Activated CD8-positive, alpha-beta memory T cell treated with anti-CD3 and anti-CD28 coated beads for 1 hour (primary cell): ENCODE data around the gene EBF3.
"Not testable (repeated sequence)": the region's sequence is repeated elsewhere in the genome, so short reads cannot be mapped to it uniquely, and the experiment has no call there.

Experiments
- DNase-seq, 2 donors: peaks; one replicate each; pipeline ENCODE4 v3.0.0-alpha.2; 2020; ENCODE audit warnings: low read depth in 1 of 2; ENCODE audit errors: extremely low read depth in 1 of 2

The EBF3 gene

DNA sequence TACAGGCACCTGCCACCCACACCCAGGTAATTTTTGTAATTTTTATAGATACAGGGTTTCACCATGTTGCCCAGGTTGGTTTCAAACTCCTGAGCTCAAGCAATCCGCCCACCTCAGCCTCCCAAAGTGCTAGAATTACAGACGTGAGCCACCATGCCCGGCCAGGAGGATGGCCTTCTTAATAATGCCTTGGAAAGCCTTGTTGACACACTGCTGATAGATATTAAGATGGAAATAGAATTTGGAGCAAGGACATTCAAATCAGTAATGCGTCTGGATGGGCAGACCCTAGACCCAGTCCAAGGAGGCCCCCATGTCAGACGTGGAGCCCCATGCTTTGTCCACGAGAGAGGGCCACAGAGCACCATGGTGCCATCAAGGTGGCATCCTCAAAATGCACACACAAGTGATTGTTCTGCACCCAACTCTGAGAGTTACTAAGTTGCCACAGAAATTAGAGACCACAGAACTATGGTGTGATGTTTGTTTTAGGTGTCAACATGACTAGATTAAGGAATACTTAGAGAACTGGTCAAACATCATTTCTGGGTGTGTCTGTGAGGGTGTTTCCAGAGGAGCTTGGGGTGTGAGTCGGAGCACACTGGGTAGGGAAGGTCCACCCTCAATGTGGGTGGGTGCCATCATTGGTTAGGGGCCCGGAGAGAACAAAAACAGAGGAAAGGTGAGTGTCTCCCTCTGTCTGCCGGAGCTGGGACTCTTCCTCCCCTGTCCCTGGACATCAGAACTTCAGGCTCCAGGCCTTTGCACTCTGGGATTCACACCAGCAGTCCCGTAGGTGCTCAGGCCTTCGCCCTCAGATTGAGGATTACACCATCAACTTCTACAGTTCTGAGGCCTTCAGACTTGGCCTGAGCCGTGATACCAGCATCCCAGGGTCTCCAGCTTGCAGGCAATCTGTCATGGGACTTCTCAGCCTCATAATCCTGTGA is 34.5 kb downstream of the EBF3 start:
- DNase-seq, result no peak

DNA sequence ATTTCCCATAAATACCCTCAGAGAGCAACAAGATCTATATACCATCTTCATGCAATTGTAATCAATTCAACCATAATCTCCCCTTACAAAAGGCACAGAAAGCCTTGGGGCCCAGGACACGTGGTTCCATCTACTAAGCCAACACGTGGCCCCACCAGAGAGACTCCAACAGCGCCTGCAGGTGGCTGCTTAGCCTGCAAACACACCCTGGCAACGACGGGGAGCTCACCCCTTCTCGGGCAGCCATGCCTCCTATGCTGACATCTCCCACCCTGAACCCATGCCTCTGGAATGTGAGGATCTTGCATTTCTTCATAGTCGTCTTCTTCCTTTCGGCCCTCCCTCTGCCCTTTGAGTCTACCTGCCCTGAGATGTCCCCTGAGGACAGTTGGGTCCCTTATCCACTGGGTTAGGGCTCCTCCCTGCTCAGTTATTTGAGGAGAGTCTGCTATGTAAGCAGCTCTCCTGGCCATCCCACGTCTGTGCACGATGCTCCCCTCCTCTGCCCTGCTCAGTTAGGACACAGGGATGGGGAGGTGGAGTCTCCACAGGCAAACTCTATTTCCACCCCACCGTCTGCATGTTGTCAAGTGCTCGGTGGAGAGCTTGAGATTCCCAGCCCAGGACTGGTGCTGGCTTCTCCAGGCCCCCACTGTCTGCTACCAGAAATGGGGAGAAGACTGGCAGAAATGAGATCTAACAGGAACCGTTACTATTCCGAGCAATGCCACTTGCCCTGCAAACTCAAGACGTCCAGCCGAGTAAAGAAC is 36.5 kb downstream of the EBF3 start:
- no peak for DNase-seq

DNA sequence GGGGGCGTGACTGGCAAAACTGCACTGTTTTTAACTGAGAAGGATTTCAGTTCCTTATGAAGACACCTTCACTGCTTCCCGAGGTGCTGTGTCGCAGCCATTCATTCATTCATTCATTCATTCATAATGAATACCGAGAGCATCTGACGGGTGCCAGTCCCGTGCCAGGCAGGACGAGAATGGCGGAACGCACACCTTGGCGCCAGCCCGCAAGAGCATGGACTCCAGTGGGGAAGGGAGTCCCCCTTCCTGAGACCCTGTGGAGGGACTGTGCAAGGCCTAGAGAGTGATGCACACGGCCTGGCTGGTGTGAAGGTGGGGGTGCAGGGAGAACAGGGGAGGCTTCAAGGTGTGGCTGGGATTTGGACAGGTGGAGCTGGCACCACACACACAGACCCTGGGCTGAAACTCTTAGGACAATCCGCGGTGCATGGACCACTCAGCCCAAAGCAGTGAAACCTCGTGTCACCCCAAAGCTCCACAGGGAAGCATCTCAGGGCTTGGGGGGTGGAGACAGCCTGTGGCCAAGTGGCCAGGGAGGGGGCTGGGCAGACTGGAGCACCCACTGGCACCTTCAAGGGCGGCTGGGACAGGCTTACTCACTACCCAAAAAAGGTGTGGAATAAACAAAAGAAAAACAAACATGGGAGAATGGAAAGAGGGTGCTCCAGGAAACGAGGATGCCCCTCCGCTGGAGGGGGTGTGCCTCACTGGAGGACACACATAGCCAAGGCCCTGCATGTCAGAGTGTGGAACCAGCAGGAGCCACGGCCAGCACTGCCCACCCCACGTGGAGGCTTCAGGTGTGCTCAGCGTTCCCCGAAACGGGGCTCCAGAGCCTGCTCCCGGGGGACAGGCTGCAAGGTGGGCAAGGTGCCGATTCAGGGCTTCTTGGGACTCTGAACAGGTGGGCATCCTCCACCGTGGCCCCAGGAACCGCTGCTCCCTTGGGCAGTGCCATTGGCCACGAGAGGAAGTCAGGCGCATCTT is 37.7 kb downstream of the EBF3 start:
- no peak for DNase-seq

DNA sequence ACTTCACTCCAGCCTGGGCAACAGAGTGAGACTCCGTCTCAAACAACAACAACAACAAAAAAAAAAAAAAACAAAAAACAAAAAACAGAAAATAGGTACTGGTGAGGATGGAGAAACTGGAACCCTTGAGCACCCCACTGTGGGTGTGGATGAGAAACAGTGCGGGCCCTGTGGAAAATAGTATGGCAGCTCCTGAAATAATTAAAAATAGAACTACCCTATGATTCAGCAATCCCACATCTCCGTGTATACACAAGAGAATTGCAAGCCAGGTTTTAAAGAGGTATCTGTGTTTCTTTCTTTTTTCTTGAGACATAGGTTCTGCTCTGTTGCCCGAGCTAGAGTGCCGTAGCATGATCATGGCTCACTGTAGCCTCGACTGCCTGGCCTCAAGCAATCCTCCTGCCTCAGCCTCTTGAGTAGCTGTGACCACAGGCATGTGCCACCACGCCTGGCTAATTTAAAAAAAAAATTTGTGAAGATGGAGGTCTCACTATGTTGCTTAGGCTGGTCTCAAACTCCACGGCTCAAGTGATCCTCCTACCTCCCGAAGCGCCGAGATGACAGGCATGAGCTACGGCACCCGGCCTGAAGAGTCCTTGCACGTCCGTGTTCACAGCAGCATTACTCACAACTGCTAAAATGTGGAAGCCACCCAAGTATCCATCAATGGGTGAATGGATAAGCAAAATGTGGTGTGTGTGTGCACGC is 39.5 kb downstream of the EBF3 start:
- DNase-seq, result no peak

DNA sequence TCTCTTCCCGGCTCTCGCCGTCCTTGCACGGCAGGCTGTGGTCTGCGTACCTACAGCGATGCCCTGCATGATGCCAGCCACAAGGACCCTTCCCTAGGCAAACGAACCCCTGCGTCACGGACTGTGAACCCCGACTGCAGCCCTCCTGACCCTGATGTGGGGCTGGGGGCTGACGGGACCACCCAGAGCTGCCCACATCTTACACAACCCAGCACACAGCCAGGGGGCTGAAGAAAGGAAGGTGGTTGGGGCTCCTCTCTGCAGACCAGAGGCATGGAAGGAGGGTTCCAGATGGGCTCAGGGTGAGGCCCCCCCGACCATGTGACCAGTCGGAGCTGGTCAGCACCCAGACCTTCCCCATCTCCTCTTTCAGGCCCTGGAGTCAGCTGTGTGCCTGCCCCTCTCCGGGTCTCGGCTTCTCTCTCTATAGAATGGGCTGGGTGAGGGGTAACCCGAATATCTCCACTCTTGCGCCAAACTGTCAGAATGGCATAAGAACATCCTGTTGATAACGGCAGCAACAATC is 41.4 kb downstream of the EBF3 start:
- DNase-seq, result no peak

DNA sequence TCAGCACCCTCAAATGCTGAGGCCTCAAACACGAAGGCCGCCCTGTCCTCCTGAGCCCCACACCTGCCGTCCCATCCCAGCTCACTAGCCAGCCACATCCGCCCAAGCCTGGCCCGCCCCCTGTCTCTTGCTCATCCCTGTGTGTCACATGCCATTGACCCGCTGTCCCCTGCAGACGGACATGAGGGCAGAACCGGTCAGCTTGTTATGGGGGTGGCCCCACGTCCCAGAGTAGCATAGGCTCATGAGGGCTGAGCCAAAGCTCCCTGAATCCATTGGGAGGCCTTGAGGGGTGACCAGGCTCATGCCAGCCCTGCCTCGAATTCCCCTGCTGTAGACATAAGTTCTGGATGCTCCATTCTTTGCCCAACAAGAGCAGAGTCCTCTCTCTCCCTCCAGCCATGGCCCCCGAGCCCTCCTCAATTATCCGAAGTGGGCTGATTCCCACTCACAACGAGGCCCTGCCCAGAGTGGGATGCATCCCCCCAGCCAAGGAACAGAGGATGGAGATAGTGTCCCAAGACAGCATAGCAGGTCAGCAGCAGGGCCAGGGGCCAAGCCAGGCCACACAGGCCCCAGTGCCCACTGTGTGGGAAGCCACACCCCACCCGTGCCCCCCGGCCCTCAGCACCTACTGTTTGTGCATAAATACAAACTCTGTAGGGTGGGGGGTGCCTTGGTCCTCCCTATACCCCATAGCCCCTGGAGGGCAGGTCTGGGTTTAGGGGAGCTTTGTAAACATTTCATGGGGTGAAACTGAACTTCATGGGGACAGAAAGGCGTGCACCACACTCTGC is 42.1 kb downstream of the EBF3 start:
- DNase-seq, result no peak

DNA sequence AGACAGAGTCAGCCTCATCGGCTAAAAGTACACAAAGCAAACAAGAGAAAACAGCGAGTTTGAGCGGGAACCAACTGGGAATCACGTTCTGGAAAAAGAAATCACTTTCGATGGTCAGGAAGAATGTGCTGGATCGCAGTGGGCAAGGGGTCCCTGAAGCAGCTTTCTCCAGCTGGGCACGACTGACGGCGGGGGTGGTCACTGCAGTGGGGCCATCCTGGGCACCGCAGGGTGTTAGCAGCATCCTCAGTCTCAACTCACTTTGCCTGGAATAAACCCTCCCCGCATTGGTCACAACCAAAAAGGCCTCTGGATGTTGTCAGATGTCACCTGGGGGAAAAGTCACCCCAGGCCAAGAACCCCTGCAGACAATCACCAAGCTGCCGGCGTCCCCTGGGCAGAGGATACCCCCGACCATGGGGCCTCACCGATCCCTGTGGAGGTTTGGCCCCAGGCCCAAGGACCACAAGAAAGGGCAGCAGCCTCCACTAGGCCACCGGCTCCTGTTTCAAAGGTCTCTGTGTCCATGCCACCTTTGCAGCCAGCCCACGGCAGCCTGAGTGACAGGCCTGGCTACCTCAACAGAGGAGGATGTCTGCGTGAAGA is 42.9 kb downstream of the EBF3 start:
- no peak for DNase-seq

DNA sequence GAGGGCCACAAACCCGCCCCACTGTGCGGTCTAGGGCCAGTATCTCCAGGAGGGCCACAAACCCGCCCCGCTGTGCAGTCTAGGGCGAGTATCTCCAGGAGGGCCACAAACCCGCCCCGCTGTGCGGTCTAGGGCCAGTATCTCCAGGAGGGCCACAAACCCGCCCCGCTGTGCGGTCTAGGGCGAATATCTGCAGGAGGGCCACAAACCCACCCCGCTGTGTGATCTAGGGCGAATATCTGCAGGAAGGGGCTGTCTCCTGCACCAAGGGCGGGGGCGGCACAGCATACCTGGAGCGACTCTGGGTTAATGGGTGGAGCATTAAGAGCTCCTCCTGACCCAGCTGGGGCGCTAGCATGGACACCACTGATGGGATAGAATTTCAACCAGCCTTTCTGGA is 43.9 kb downstream of the EBF3 start:
- DNase-seq, result not testable (repeated sequence)

DNA sequence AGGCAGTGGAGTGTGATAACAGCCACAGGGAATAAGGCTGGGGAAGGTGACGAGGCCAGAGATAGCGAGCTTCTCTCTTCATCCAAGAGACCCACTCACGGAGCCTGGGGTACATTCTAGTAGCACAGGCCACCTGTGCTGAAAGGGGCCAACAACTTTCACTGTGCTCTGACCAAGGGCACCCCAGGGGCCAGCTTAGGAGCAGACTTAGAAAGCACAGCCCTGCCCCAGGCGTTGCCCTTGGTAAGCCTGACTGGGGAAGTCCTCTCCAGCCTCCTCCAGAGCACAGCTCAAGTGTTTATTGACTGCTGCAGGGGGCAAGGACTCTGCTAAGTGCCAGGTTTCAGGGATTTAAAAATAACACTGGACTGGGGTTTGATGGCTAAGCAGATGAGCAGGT is 44.7 kb downstream of the EBF3 start:
- DNase-seq, result no peak

DNA sequence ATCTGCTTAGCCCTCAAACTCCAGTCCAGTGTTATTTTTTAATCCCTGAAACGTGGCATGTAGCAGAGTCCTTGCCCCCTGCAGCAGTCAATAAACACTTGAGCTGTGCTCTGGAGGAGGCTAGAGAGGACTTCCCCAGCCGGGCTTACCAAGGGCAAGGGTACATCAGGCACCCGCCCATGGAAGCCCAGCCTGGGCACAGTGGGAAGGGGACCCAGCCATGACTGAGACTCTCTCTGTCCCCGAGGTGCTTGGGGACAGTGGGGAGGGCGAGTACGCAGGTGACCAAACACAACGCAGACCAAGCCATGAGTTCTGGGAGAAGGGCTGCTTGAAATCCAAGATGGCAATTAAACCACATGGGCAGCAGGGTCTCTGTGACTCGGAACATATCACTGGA is 45.2 kb downstream of the EBF3 start:
- no peak for DNase-seq

DNA sequence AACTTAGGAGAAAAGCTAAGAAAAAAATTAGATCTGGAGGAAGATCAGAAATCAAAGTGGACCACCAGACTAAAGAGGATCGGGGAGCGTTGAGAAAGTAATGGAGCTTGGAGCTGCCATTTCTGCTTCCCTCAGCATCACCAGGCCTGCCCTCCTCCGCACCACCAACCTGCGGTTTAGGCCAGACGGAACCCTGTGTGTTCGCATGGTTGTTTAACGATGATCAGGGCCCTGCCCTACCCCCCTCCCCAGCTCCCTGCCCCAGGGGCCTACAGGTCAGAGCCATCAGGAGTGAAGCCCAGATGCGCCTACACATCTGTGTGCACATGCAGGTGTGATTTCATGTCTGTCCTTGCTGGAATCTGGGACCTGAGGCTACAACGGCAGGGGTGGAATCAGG is 45.7 kb downstream of the EBF3 start:
- DNase-seq, result no peak

DNA sequence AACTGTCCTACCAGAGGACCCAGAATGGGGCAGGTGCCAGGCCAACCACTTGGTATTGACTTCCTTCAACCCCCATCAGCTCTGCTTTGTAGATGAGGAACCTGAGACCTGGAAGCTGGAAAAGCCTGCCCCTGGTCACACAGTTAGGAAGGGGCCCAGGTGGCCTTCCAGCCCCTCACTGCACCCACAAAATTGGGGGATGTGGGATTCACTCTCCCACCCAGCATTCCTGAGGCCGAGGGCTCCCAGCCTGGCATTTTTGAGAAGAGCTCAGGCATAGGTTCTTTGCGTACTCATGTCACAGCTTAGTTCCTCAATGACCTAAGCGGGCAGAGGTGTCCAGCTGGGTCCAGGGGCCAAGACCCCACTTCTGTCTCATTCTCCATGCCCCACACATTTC is 46.1 kb downstream of the EBF3 start:
- no peak for DNase-seq

DNA sequence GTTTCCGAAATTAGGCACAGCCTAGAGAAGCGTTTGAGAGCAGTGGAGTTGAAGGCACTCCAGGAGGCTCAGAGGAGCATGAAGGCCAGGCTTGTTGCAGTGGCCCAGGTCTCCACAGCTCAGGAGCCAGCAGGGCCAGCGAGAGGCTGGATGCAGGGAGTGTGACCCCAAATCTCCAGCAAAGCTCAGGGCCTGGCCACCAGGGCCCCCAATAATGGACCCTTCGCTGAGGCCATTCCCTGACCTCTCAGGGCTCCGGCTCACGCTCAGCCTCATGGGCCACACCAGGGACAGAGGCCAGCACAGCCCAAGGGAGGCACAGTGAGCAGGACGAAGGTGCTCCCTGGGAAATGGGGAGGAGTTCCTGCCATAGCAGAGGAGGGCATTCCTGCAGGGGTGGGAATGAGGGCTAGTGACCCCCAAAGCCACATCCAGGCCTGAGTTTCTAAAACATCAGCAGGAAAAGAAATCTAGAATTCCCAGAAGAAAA is 47.5 kb downstream of the EBF3 start:
- no peak for DNase-seq

DNA sequence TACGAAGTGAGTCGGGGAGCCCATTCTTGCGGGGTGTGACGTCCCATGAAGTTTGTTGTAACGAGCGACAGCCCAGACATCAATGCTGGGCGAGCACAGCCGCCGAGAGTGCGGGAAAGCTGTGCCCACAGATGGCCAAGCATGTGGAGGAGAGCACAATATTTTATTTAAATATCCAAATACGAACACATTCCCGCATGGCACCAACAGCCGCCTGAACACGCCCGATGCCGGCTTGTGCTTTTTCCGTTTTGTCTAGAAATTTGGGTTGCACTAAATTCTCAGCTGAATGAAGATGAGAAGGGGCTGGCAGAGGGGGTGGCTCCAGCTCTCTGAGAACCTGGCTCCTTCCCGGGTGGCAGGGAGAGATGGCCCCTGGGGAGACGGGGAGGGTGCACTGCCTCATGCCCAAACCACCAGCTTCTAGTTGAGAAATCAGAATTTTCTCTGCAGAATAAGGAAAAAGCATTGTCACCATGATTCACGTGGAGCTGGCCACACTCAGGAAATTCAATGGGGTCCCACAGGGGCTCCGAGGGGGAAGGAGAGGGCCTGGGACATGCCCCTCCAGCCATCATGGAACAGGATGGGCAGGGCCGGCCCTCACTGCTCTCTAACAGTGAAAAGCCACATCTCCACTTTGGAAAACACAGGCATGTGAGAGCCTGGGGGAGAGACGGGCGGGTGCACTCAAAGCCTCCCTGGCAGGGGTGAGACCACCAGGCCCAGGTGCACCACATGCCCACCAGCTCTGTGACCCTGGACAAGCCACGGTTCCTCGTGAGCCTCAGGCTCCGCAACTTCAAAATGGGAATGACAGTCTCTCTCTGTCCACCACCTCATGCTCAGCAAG is 48.3 kb downstream of the EBF3 start:
- DNase-seq, result no peak

DNA sequence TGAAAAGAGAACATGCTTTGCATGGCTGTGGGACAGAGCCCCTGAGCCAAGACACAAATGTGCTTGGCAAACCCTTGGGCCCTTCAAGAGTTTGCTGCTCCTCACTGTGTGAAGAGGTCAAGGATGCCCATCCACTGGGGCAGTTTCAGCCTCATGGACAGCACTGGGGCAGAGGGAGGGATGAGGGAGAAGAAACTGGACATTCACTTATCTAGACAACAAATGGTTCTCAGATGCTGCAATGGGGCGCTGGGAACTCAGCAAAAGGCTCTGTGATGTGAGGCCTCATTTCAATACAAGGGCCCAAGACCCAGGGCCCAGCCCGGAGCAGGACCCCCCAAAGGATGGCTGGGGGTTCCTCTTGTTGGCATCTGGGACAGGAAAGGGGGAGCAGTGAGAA is 49.1 kb downstream of the EBF3 start:
- no peak for DNase-seq

DNA sequence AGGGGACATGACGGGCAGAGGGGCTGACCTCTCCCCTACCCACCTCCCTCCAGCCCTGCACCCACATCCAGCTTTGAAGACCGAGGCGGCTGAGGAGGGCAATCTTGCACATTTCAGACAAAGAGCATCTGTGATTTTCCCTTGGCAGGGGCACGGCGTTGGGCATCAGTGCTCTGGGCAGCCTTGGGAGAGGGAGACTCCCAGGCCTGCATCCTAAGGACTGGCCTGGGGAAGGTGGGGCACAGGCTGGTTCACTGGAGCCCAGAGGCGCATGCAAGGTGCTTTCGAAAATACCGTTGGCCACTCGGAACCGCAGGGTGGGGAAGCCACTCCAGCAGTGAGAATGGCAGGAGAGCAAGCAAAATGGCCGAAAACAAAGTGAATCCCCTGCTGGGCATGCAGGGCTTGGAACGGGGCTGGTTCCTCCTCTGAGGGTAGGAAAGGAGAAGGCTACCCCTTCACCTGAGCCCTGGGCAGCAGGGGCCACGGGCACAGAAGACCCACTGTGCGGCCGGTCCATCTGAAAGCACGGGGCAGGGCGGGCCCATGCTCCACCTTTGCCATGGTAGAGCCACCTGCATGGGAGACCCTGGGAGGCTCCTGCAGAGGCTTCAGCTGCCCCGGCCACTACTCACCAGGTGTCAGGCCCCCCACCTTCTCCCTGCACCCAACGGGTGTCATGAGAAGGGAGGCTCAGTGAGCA is 49.8 kb downstream of the EBF3 start:
- DNase-seq, result no peak
